ENCODE data around the gene SNX25. TPM values are rescaled to one million over a fixed set of nuclear protein-coding genes. Genes with fewer than 3 reads are reported as not detected.
A peak's percentile ranks its signal among the peaks of the same experiment; 100 is the strongest.
"Not testable (repeated sequence)": the region's sequence is repeated elsewhere in the genome, so short reads cannot be mapped to it uniquely, and the experiment has no call there.

SNX25 gene
- total and polyA plus RNA-seq, 12 donors, result 4.4 to 12.6 (median 9.2) TPM

- no peak overlapping the region for H3K4me3 ChIP-seq
- no peak overlapping the region for H3K27ac ChIP-seq
- no peak for TF ChIP-seq CTCF (IDR thresholded peaks at IDR 0.05)
- DNase-seq (no peak), ATAC-seq (no peak)
- no peaks in the 10 kb centered on the region for H3K27me3 ChIP-seq
- peaks cover 0 to 61% (median 14%) of the 10 kb centered on the region in 9 donors for H3K36me3 ChIP-seq
- H3K4me1 ChIP-seq, result no peaks in the 10 kb centered on the region
- 96 to 98% methylated on average over 5 of the region's 5 CpGs for WGBS, 2 donors
- intact Hi-C loops (cut with DNase I), result no loop called here
- H3K9me3 ChIP-seq, result no peaks in the 10 kb centered on the region
Observed at GRCh38 chr4:185311113-185311888, 101.9 kb downstream of the SNX25 start.

GRCh38 chr4:185312699-185313098 is 103.3 kb downstream of the SNX25 start:
- peaks cover 0 to 5% (median 0%) of the 10 kb centered on the region in 11 donors for H3K9me3 ChIP-seq
- DNase-seq (no peak), ATAC-seq (no peak)
- intact Hi-C loops (cut with DNase I), result no loop called here
- peaks cover 0 to 65% (median 14%) of the 10 kb centered on the region in 9 donors for H3K36me3 ChIP-seq
- no peak overlapping the region for H3K4me3 ChIP-seq
- no peaks in the 10 kb centered on the region for H3K4me1 ChIP-seq
- no peak overlapping the region for H3K27ac ChIP-seq
- no peak for TF ChIP-seq CTCF (IDR thresholded peaks at IDR 0.05)
- 97% methylated on average over 5 of the region's 5 CpGs for WGBS, 2 donors
- no peaks in the 10 kb centered on the region for H3K27me3 ChIP-seq

GRCh38 chr4:185317462-185317861 is 108.1 kb downstream of the SNX25 start:
- H3K27ac ChIP-seq; H3K27me3 ChIP-seq; DNase-seq; ATAC-seq; H3K9me3 ChIP-seq; H3K4me1 ChIP-seq; intact Hi-C loops (cut with DNase I); H3K4me3 ChIP-seq: not testable (repeated sequence)
- peaks cover 0 to 65% (median 5%) of the 10 kb centered on the region in 9 donors for H3K36me3 ChIP-seq
- WGBS, 2 donors, result 82 to 99% methylated on average over 3 of the region's 3 CpGs

GRCh38 chr4:185317880-185318279 is 108.5 kb downstream of the SNX25 start:
- TF ChIP-seq CTCF (IDR thresholded peaks at IDR 0.05), result peak in 1 of 9 donors; percentile 8
- no peak for DNase-seq
- H3K4me1 ChIP-seq, result peaks cover 0 to 5% (median 0%) of the 10 kb centered on the region in 9 donors
- H3K4me3 ChIP-seq, result no peak overlapping the region
- no peak overlapping the region for H3K27ac ChIP-seq
- ATAC-seq, result no peak
- H3K36me3 ChIP-seq, result peaks cover 0 to 60% (median 3%) of the 10 kb centered on the region in 9 donors
- WGBS, 2 donors, result 95% methylated on average over 1 of the region's 1 CpG
- no peaks in the 10 kb centered on the region for H3K27me3 ChIP-seq
- H3K9me3 ChIP-seq, result peaks cover 0 to 5% (median 0%) of the 10 kb centered on the region in 11 donors
- intact Hi-C loops (cut with DNase I), result no loop called here

GRCh38 chr4:185318679-185319078 is 109.3 kb downstream of the SNX25 start:
- no peak overlapping the region for H3K27ac ChIP-seq
- DNase-seq (no peak), ATAC-seq (no peak)
- H3K36me3 ChIP-seq, result peaks cover 0 to 58% (median 5%) of the 10 kb centered on the region in 9 donors
- intact Hi-C loops (cut with DNase I), result no loop called here
- no peak overlapping the region for H3K4me3 ChIP-seq
- H3K4me1 ChIP-seq, result peaks cover 0 to 5% (median 0%) of the 10 kb centered on the region in 9 donors
- H3K9me3 ChIP-seq, result peaks cover 0 to 5% (median 0%) of the 10 kb centered on the region in 11 donors
- no peak for TF ChIP-seq CTCF (IDR thresholded peaks at IDR 0.05)
- no peaks in the 10 kb centered on the region for H3K27me3 ChIP-seq
- 42 to 69% methylated on average over 2 of the region's 2 CpGs for whole genome bisulfite sequencing, 2 donors

All from heart right ventricle (tissue), 16 donors.